ENCODE results near the gene DAPK1.

DAPK1 gene

DNA sequence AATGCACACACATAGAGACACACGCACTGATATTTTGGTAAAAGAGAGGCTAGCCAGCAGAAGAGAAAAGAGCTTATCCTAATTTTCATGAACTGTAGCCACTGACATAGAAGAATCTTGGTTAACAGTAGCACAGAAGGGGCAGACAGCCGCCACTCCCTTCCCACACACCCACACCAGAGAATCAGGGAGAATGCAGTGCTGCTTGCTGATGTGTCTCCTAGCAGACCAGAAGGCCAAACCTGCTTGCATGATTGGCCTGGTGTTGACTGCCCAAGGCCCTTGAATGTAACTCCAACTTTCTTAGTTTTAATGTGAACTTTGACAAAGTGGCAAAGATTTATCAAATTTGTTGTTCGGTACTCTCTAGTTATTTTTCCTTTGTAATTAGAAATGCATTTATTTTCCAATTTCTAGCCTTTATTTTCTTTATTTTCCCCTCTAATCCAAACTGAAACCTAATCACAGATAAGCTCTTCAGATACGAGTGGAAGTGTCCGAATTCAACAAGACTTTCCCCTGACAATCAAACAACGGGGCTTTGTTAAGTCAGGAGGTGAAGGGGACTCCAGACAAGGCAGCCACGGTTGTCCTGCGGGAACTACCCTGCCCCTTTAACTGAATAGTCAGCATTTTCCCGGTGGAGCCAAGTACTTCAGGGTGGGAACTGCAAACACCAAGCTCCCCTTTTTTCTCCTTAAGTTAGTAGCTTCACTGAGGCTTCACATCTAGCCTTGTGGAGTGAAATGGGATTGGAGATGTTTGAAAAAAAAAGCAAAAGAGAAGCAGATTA lies 146.3 kb downstream of the DAPK1 start:
- DNase-seq (ENCODE audit: low spot score) = no peak

DNA sequence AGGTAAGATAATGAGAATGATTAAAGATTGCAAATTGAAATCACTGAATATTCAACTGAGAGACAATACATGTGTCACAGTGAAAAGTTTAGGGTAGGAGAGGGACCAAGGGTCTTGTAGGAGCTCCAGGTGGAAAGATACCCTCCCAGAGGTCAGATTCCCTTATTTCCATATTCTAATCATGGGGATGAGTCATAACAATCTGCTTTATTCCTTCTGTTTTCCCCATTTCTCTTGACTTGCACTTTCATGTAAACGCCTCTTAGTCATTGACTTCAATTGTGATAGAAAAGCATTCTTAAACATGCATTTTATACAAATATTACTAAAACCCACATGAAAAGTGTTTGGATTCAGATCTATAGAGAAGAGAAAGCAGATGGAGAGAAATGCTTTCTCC lies 147.0 kb downstream of the DAPK1 start:
- no peak for DNase-seq (ENCODE audit: low spot score)

DNA sequence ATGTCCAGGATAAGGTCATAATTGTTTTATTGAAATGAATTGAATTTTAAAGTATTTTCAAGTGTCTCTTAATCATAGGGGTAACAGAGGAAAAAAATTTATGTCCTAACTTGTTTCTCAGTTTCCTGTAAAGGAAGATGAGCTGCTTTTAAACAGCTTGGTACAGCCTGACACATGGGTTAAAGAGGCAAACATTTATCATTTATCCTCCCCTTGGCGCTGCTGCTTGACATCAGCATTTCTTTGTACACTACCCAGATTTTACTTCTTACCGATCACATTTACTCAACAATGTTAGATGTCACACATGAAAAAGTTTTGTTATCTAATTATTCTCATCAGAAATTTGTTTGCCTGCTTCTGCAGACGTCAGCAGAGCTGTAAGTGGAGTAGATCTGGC lies 148.9 kb downstream of the DAPK1 start:
- no peak for DNase-seq (ENCODE audit: low spot score)

DNA sequence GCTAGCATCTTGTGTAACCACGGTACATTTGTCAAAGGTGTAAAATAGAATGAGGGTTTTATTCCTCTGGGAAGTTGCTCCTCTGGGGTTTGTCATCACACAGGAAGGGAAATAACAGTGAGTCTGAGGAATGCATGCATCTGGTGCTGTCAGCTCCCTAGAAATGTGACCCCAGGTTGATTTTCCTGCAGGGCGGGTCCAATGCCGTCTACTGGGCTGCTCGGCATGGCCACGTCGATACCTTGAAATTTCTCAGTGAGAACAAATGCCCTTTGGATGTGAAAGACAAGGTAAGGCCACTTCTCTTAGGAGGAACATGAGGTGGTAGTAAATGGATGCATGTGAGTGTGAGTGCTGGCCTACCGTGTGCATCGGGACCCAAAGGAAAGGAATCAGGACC lies 149.4 kb downstream of the DAPK1 start:
- DNase-seq (ENCODE audit: low spot score) = no peak

DNA sequence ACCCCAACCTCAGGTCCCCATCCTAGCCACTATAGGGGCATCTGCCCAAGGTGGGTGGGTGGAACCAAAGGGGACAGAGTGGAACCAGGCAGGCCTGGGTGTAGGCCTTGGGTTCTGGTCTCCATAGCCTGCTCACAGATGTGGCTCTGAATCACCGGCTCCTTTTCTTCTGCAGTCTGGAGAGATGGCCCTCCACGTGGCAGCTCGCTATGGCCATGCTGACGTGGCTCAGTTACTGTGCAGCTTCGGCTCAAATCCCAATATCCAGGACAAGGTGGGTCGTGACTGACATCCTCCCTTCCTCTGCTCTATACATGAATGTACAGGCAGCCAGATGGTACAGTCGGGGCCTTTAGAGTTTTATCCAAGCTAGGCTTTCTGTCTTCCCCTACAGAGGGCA lies 150.9 kb downstream of the DAPK1 start:
- DNase-seq (ENCODE audit: low spot score) = no peak

DNA sequence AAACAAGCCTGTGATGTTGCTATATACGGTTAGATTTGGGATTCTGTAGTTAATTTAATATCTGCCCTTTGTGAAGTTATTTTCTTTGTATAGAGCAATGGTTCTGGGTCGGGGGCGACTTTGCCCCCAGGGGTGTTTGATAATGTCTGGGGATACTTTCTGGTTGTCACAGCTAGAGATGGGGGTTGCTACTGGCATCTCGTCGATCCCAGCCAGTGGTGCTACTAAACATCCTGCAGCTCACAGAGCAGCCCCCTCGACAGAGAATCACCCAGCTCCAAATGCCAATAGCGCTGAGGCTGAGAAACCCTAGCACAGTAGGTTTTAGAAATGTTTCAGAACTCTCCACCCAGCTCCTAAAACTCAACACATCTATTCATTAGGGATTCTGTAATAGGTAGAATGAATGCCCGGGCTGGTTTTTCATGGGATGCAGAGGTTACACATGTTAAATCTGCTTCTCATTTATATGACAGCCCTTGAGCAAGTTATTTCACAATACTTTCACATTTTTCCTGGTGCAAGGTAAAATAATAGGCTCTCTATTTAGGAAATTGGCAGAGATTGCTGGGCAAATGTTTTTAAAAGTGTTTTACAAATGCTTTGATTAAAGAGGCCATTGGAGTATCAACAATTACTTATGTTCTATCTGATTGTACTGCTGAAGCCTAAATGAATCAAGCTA lies 153.1 kb downstream of the DAPK1 start:
- no peak for DNase-seq (ENCODE audit: low spot score)

DNA sequence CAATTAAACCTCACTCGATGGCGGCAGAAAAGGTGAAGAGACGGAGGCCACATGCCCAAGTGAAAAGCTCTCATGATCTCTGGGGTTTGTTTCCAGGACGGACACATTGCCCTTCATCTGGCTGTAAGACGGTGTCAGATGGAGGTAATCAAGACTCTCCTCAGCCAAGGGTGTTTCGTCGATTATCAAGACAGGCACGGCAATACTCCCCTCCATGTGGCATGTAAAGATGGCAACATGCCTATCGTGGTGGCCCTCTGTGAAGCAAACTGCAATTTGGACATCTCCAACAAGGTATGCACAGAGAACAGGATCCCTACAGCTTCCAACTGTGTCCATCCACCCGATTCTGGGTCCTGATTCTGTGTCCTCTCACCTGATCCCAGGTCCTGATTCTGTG lies 153.8 kb downstream of the DAPK1 start:
- no peak for DNase-seq (ENCODE audit: low spot score)

DNA sequence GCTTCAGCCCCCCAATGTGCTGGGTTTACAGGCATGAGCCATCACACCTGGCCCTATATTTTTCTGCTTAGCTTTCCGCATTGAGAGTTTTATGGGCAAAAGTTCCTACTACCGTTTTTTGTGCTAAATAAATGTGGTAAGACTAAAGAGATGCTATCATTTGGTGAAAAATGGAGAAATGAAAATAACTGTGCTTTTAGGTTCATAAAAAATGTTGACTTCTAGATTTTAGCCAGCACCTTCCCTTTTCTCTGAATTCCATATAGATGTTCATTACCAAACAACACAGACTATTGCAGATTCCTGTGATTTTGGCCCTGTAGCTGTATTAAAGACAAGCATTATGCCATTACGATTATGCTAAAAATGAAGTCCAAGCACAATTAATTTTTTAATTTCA lies 156.3 kb downstream of the DAPK1 start:
- no peak for DNase-seq (ENCODE audit: low spot score)

DNA sequence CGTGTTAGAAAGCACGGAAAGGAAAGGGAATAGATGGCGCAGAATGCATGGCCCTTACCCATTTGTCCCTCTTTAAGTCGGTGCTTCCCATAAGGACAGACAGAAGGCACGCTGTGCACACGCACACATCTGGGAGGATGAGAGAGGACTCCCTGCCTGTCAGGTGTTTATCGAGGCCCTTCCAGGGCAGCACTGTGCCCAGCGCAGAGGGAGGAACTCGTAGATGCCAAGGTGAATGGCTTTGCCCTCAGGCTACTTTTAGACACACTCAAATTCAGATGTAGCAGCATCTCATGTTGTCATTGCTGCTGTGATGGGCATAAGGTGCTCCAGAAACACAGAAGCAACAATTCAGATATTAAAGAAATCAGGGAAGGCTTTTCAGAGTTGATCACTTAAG lies 158.1 kb downstream of the DAPK1 start:
- no peak for DNase-seq (ENCODE audit: low spot score)

DNA sequence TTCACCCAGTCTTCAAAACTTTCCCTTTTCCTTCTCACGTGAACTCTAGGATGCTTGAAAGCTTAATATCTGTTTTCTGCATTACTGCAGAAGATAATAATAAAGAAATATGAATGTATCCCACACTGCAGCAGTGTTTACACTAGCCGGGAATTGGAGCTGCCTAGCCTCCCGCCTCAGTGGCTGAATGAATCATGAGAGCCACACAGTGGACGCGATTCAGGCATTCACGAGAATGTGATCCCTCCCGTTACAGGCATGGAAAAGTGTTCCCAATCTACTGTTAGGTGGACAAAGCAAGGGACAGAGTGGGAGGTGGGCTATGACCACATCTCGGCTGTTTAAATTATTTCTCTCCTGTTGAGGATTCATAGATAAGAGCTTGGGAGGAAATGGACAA lies 158.8 kb downstream of the DAPK1 start:
- DNase-seq (ENCODE audit: low spot score) = no peak

DNA sequence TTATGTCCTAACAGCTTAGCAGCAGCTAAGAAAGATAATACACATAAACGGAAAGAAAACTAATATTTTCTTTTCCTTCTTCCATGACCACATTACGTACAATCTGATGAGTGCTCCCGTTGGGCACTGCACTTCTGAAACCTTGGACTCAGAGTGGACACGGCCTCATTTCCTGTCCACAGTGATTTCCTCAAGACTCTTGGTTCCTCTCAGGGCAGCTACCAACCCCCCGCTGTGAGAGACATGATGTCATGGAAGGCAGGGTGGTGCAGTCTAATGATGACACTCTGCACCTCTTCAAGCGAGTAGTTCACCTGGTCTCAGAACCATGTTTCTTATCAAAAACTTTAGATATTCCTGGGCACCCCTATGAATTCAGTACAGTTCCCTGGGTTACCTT lies 159.5 kb downstream of the DAPK1 start:
- DNase-seq (ENCODE audit: low spot score) = no peak

DNA sequence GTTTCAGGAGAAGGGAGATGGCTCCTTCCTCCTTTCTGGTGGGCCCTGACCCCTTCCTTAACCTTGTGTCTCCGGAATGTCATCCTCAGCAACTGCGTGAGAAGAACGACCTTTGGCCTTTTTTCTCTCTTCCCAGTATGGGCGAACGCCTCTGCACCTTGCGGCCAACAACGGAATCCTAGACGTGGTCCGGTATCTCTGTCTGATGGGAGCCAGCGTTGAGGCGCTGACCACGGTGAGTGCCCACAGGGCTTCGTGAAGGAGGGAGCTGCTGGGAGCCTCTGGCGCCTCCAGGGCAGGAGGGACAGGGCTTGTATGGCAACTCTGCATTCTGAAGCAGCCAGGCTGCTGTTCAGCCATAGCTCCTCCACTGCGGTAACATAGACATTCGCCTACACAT lies 160.2 kb downstream of the DAPK1 start:
- no peak for DNase-seq (ENCODE audit: low spot score)

DNA sequence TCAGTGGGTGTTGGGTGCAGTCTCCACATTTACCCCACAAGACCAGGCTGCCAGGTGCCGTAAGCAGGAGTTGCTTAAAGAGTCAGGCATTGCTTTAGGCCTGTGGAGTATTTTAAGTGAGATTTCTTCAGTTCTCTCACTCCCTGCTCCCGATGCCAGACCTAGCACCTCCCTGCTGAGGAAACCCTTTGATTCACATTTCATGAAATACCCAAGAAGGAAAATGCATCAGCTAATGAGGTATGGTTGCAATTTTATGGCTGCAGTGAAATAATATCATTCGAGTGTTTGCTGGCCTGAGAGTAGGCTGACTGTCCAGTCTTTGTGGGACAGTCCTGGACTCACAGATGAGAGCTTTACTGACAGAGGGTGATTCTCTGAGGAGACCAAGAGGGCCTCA lies 160.8 kb downstream of the DAPK1 start:
- no peak for DNase-seq (ENCODE audit: low spot score)

DNA sequence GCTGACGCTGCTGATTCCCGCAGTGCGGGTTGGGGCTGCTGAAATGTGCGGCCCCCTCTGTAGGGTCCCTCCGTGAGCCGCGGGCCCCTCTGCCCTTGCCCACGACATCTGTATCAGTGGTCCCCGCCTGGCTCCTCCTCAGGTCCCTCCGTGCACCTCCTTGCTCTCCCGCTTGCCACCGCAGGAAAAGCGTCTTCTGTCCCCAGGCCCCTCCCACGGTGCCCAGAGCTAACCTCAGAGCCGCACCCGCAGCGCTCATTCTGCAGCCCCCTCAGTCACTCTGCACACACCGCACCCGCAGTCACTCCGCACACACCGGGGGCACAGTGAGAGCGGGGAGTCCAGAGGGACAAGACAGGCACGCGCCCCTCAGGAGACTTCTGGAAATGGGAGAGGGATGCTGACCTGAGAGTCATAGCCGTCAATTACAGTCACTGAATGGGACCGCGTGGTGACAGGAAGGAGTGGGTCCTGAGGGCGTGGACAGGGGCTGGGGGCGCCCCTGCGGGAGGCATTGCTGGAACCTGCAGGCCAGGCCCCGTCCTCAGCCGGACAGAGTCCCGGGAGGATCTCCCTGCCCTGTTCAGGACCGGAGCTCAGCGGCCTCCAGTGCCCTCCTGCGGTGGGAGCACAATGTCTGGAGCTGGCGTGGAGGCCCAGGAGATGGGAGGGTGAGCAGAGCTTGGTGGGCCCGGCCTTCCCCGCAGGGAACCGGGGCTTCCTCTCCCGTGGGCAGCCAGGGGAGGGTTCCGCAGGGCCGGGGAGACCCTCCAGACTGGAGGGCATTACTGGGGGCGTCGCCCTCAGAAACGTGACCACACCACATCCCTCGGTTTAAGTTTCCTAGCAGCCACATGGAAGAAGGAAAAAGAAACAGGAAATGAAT lies 162.1 kb downstream of the DAPK1 start:
- DNase-seq (ENCODE audit: low spot score) = no peak

DNA sequence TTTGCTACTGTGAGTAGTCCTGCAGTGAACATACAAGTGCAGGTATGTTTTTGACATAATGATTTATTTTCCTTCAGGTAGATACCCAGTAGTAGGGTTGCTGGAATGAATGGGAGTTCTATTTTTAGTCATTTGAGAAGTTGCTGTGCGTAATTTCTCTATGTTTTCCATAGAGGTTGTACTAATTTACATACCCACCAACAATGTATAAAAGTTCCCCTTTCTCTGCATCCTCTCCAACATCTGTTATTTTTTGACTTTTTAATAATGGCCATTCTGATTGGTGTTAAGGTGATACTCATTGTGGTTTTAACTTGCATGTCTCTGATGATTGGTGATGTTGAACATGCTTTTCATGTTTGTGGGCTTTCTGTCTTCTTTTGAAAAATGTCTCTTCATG lies 163.6 kb downstream of the DAPK1 start:
- no peak for DNase-seq (ENCODE audit: low spot score)

DNA sequence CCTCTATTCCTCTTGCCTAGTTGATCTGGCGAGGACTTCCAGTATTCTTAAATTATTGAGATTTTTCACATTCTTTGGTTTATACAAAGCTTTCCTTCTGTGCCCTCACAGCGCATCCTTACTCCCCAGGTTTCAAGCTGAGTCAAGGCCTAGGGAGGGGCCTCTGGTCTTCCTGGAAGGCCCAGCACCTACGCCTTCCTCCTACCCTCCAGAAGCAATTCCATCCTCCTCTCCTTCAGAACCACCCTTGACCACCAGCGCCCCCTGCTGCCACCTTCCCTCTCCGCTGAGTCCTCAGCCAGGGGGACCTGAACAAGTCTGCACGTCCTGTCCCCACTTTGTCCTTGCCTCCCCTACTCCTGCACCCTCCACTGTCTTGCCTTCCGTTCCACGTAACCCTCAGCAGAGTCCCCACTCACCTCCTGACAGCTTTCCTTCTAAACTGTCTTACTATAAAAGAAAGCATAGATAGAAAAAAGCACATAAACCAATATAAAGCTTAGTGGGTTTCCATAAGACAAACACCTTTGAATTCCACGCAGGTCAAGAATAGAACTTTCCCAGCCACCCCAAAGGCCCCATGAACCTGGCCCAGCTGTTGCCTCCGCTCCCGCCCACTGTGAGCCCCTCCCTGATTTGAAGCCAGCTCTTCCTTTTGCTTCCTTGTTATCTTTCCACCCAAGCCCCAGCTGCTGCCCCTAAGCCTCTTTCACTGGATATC lies 165.3 kb downstream of the DAPK1 start:
- peak; percentile 54 for DNase-seq (ENCODE audit: low spot score)

DNA sequence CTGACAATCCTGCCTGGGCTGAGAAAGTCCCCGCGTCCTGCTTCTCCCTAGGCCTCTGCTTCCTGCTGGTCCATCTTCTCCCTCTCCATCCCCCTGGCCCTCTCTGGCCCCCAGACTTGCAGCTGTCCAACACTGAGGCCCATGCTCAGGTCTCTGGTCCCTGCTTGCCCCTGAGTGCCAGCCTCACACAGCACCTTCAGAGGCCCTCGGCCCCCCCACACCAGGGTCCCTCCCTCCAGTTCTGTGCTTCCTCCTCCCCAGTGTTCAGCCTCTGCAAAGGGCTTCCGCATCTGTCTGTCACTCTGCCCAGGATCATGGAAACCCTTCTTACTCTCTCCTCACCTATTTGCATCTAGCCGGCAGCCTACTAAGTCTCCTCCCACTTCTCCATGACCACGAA lies 165.9 kb downstream of the DAPK1 start:
- DNase-seq (ENCODE audit: low spot score) = no peak

DNA sequence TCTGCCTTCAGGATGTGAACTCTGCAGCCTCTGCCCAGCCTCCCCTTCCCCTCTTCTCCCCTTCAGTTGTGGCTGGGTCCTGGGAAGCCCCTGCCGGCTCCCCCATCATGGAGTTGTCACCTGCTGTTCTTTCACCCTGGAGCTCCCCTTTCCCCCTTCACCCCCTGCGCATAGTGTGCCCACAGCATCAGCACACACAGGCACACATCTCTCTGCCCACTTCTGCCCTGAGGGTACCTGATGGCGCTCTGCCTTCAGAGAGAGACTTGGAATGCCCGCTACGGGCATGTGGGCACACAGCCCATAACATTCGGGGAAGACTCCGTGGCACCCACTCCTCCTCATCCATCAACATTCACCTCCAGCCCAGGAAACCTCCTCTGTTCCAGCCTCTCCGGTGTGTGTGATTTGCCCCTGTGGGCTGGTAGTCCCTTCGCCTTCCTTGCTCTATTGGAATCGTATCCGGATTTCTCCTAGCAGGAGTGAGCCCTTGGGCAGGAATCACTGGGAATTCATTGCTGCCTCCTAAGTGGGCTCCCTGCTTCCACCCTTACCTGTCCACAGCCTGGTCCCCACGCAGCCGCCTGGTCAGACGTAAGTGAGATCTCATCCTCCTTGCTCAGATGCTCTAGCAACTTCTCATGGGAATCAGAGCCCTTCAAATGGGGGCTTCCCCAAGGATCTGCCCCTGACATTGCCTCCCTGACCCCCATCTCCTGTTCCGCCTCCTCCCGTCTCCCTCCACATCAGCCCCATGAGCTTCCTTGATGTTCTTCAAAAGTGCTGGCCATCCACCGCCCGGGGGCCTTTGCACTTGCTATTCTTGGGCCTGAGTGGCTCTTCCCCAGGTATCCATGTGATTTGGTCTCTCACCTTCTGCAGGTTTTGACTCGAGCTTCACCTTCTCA lies 166.7 kb downstream of the DAPK1 start:
- no peak for DNase-seq (ENCODE audit: low spot score)

DNA sequence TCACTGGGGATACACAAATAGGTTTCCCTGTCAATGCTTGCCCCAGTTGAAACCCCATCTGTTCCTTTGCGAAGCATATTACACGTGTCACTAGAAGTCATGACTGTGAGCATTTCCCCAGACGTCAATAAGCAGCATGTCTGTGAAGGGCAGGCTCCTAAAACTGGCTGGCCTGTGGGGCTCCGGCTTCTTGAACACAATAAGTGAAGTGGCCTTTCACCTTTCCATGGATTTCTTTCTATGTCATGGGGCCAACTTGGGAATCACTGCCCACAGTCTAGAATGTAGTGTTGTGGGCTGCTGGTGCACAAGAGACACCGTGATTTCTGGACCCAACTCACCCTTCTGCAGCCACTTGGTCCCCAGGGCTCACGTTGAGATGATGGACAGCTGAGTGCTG lies 167.8 kb downstream of the DAPK1 start:
- no peak for DNase-seq (ENCODE audit: low spot score)

DNA sequence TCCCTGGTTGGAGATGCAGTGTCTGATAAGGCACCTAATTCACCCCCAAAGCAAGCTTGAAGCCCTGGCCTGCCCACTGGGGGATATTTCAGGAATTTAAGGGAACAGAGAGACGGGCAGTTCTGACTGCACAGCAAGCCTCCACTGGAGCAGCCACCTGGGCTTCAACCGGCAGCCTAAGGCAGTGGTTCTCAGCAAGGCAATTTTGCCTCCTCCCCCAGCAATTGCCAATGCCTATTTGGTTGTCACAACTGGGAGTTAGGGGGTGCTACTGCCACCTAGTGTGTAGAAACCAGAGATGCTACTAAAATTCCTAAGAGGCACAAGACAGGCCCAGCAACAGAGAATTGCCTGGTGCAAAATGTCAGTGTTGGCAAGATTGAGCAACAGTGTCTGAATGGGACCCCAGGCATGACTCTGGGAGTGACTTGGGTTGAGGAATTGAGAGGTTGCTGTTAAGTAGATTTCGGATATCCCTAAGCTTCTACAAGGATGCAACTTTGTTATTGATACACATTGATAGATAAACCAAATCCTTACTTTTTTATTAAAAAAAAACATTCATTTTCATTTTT lies 169.6 kb downstream of the DAPK1 start:
- peak; percentile 27 for DNase-seq (ENCODE audit: low spot score)

DNA sequence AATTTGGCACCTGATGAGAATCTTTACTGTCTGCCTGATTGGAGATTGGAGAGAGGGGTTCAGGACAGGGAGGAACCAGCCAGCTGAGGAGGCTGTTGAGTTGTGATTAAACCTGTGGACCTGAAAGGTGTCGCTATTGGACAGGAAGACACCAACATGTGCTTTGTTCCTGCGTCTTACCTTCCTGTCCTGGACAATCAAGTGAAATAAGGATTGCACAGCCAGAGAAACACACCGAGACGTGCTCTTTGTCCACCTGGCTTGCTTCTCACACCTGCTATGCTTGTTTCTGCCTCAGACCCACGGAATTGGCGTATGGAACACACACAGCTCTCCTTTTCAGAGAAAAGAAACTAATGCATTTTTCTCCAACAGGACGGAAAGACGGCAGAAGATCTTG lies 170.6 kb downstream of the DAPK1 start:
- no peak for DNase-seq (ENCODE audit: low spot score)

All from activated CD4-positive, alpha-beta T cell treated with anti-CD3 and anti-CD28 coated beads, Interleukin-2, Interleukin-4, amounts not matched to agents 100 ng/mL and 50 ng/mL, durations not matched to agents 16 hours and 8 hours (primary cell).